AG04450 (cell line): ENCODE data around the gene ERP27. TPM values are rescaled to one million over a fixed set of nuclear protein-coding genes. Genes with fewer than 3 reads are reported as not detected.

Experiments used
- CTCF ChIA-PET: fragments of 300-600, 350-600 bp; formaldehyde crosslinking; extraction: SDS; loops from one replicate; lab custom pipeline; 2022; ENCODE audit warnings: antibody characterized with exemption, inconsistent platforms; lab: Charles Lee
- POLR2A ChIA-PET: fragments of 350-600 bp; formaldehyde crosslinking; extraction: SDS; loops from one replicate; lab custom pipeline; 2021; ENCODE audit warnings: antibody characterized with exemption, inconsistent platforms; lab: Yijun Ruan, JAX
- DNase-seq: peaks from one replicate; pipeline ENCODE4 v3.0.0-alpha.2; 2011; ENCODE audit warnings: low read depth, low spot score
- H3K27ac ChIP-seq: one replicate; pipeline ENCODE4 v1.5.1; 2012; ENCODE audit warnings: low read depth, low read length, control low read depth
- H3K27me3 ChIP-seq: one replicate; pipeline ENCODE4 v1.6.0; 2012; ENCODE audit warnings: low read length; ENCODE audit not compliant: control insufficient read depth, insufficient read depth
- H3K4me3 ChIP-seq: 2 replicates; pipeline ENCODE4 v1.5.1; 2011; ENCODE audit warnings: mild to moderate bottlenecking, low read depth, low read length, control low read depth
- H3K9me3 ChIP-seq: 2 replicates; pipeline ENCODE4 v1.5.1; 2012; ENCODE audit warnings: low read length; ENCODE audit not compliant: control insufficient read depth, insufficient read depth
- CTCF ChIP-seq: IDR thresholded peaks from 2 replicates; pipeline ENCODE4 v1.5.1; 2011; ENCODE audit warnings: low read depth, low read length, control low read depth, inconsistent platforms
- polyA plus RNA-seq: library from polyadenylated mRNA; depleted of rRNA; stranded (reverse); fragments of >200 nt; gene quantifications from 2 replicates; pipeline ENCODE4 v1.2.3, GENCODE V29; 2011; rRNA removed

ERP27 gene
- polyA plus RNA-seq, 1 experiment: not detected

GRCh38 chr12:14873440-14874185 lies 64.7 kb downstream of the ERP27 start:
- ChIA-PET CTCF (no interaction called here), POLR2A (no interaction called here)
- no peak for DNase-seq

GRCh38 chr12:14871886-14872285 lies 66.5 kb downstream of the ERP27 start:
- Histone ChIP-seq H3K9me3 (peaks cover 3% of the 10 kb centered on the region), H3K27me3 (no peaks in the 10 kb centered on the region), H3K27ac (no peak overlapping the region), H3K4me3 (no peak overlapping the region)
- ChIA-PET POLR2A (no interaction called here), CTCF (no interaction called here)
- TF ChIP-seq CTCF: no peak
- no peak for DNase-seq

More at GRCh38 chr12:14873440-14874185, 64.7 kb downstream of the ERP27 start:
- no peaks in the 10 kb centered on the region for H3K27me3 ChIP-seq
- H3K4me3 ChIP-seq: no peak overlapping the region
- no peak overlapping the region for H3K27ac ChIP-seq
- no peaks in the 10 kb centered on the region for H3K9me3 ChIP-seq
- TF ChIP-seq CTCF: no peak

- DNase-seq: no peak
- ChIA-PET POLR2A (interaction anchor here (0.6 kb wide), 1 partner anchor 36 kb away, joined by 3 read pairs; no protein-coding TSS in a partner anchor), CTCF (interaction anchor here (0.5 kb wide), 1 partner anchor 124 kb away, joined by 3 read pairs; no protein-coding TSS in a partner anchor)
- Histone ChIP-seq H3K27me3 (no peaks in the 10 kb centered on the region), H3K9me3 (peaks cover 6% of the 10 kb centered on the region), H3K4me3 (no peak overlapping the region), H3K27ac (no peak overlapping the region)
- no peak for TF ChIP-seq CTCF
Observed at GRCh38 chr12:14871247-14871646, 67.1 kb downstream of the ERP27 start.

- TF ChIP-seq CTCF: no peak
- ChIA-PET CTCF (interaction anchor here (0.7 kb wide), 1 partner anchor 23 kb away, joined by 4 read pairs; no protein-coding TSS in a partner anchor), POLR2A (no interaction called here)
- no peak for DNase-seq
- Histone ChIP-seq H3K27me3 (no peaks in the 10 kb centered on the region), H3K4me3 (no peak overlapping the region), H3K9me3 (peaks cover 6% of the 10 kb centered on the region), H3K27ac (no peak overlapping the region)
Observed at GRCh38 chr12:14868916-14869506, 69.3 kb downstream of the ERP27 start.

Other genes starting within 250 kb of the ERP27 start
- not detected in 2 replicates for gene GUCY2C, start 241.9 kb downstream of the ERP27 start, polyA plus RNA-seq
- 13.2 and 16.5 TPM in 2 replicates for gene WBP11, start 135.1 kb downstream of the ERP27 start, polyA plus RNA-seq
- gene C12orf60, start 134.9 kb downstream of the ERP27 start, polyA plus RNA-seq: 0.57 and 1.0 TPM in 2 replicates
- 0.05 TPM in 1 of 2 replicates, not detected in the other for gene SMCO3, start 124.4 kb downstream of the ERP27 start, polyA plus RNA-seq
- not detected in 2 replicates for gene ART4, start 95.0 kb downstream of the ERP27 start, polyA plus RNA-seq
- gene MGP, start 52.7 kb downstream of the ERP27 start, polyA plus RNA-seq: 3.9 and 4.0 TPM in 2 replicates
- gene ARHGDIB, start 23.1 kb upstream of the ERP27 start, polyA plus RNA-seq: 8.9 and 10.0 TPM in 2 replicates
- gene PDE6H, start 34.5 kb upstream of the ERP27 start, polyA plus RNA-seq: not detected in 2 replicates